ENCODE data around the gene C1orf35.

C1orf35 gene

GRCh38 chr1:228073061-228073856 lies 29.9 kb downstream of the C1orf35 start:
- DNase-seq (ENCODE audit: low read depth in 2 of 2) = no peak
- no peak for TF ChIP-seq CTCF (IDR thresholded peaks at IDR 0.05; ENCODE audit: low read depth, low read length)
- no peak overlapping the region for H3K4me3 ChIP-seq (replicated peaks in 1 of 2; ENCODE audit: low read depth in 2 of 2, low read length in 2 of 2)

- no peak overlapping the region for H3K4me3 ChIP-seq (replicated peaks in 1 of 2; ENCODE audit: low read depth in 2 of 2, low read length in 2 of 2)
- DNase-seq (ENCODE audit: low read depth in 2 of 2) = no peak
- TF ChIP-seq CTCF (IDR thresholded peaks at IDR 0.05; ENCODE audit: low read depth, low read length) = no peak
These were observed 30.5 kb downstream of the C1orf35 start for GRCh38 chr1:228072658-228073043.

GRCh38 chr1:228071839-228072657 lies 31.1 kb downstream of the C1orf35 start:
- TF ChIP-seq CTCF (IDR thresholded peaks at IDR 0.05; ENCODE audit: low read depth, low read length) = no peak
- DNase-seq (ENCODE audit: low read depth in 2 of 2) = no peak
- H3K4me3 ChIP-seq (replicated peaks in 1 of 2; ENCODE audit: low read depth in 2 of 2, low read length in 2 of 2) = no peak overlapping the region

GRCh38 chr1:228070851-228071250 lies 32.3 kb downstream of the C1orf35 start:
- H3K4me3 ChIP-seq (replicated peaks in 1 of 2; ENCODE audit: low read depth in 2 of 2, low read length in 2 of 2) = no peak overlapping the region
- DNase-seq (ENCODE audit: low read depth in 2 of 2) = no peak
- TF ChIP-seq CTCF (IDR thresholded peaks at IDR 0.05; ENCODE audit: low read depth, low read length) = no peak

GRCh38 chr1:228070173-228070572 lies 33.0 kb downstream of the C1orf35 start:
- no peak overlapping the region for H3K4me3 ChIP-seq (replicated peaks in 1 of 2; ENCODE audit: low read depth in 2 of 2, low read length in 2 of 2)
- no peak for TF ChIP-seq CTCF (IDR thresholded peaks at IDR 0.05; ENCODE audit: low read depth, low read length)
- no peak for DNase-seq (ENCODE audit: low read depth in 2 of 2)

GRCh38 chr1:228068359-228068758 lies 34.8 kb downstream of the C1orf35 start:
- H3K4me3 ChIP-seq (replicated peaks in 1 of 2; ENCODE audit: low read depth in 2 of 2, low read length in 2 of 2) = no peak overlapping the region
- TF ChIP-seq CTCF (IDR thresholded peaks at IDR 0.05; ENCODE audit: low read depth, low read length) = no peak
- DNase-seq (ENCODE audit: low read depth in 2 of 2) = no peak
